K562 (cell line): ENCODE results near the gene OR4N5. TPM values are rescaled to one million over a fixed set of nuclear protein-coding genes. Genes with fewer than 3 reads are reported as not detected.

Experiments
- ATAC-seq: fragments of 200-7000 bp; cut with Tn5 transposase; 3 replicates; pipeline ENCODE4 v1.9.1; 2020; ENCODE audit warnings: moderate library complexity
- BruUV-seq: library from RNA; stranded (reverse); fragments of 400-500 nt; replicated peaks from 2 replicates; lab custom pipeline; 2021; lab: Mats Ljungman, UMichigan
- CTCF ChIA-PET: fragments of 300-600 bp; formaldehyde crosslinking; extraction: SDS; loops from one replicate; lab custom pipeline; 2021; ENCODE audit warnings: low intra/inter-chr PET ratio; lab: Yijun Ruan, JAX
- POLR2A ChIA-PET: fragments of 300-600, 350-650 bp; sonication (Branson Sonifier 250); formaldehyde crosslinking; extraction: SDS; loops from one replicate; lab custom pipeline; 2021; ENCODE audit warnings: antibody characterized with exemption, inconsistent platforms; lab: Yijun Ruan, JAX
- DNase-seq, 4 experiments: peaks; one replicate each; pipeline versions ENCODE4 v3.0.0 to v3.0.0-alpha.2; 2011 to 2018; ENCODE audit warnings: low spot score in 3 of 4, mixed read lengths in 3 of 4; ENCODE audit errors: extremely low read depth in 1 of 4
- FAIRE-seq: peaks from 2 replicates; lab custom pipeline; 2011; peaks lifted over from hg19 to GRCh38; lab: Jason Lieb, UNC
- H2AFZ ChIP-seq: 2 replicates; pipeline ENCODE4 v1.6.0; 2011; ENCODE audit warnings: low read depth, low read length, control low read depth, inconsistent platforms
- H3K27ac ChIP-seq: fragments of 200-600 bp; 3 replicates; pipeline ENCODE4 v1.8.0; 2011; ENCODE audit warnings: low read depth, mild to moderate bottlenecking, control low read depth, inconsistent platforms, low read length, moderate library complexity, mixed read lengths; ENCODE audit errors: extremely low read depth
- H3K27me3 ChIP-seq, 2 experiments: fragments of 300-600 bp in 1 of 2; 2 replicates in 1 of 2; 3 replicates in 1 of 2; pipeline versions ENCODE4 v1.6.0 to v1.8.0; 2011; ENCODE audit warnings: inconsistent platforms in 2 of 2, low read length in 2 of 2, mild to moderate bottlenecking in 1 of 2, mixed read lengths in 1 of 2, moderate library complexity in 1 of 2; ENCODE audit not compliant: control insufficient read depth in 2 of 2, insufficient read depth in 2 of 2
- H3K36me3 ChIP-seq: fragments of 300-600 bp; 3 replicates; pipeline ENCODE4 v1.8.0; 2011; ENCODE audit warnings: mild to moderate bottlenecking, low read length, inconsistent platforms; ENCODE audit not compliant: control insufficient read depth, insufficient read depth
- H3K4me1 ChIP-seq, 2 experiments: fragments of 200-600 bp in 1 of 2; replicated peaks in 1 of 2; 2 replicates in 1 of 2; 3 replicates in 1 of 2; pipeline versions ENCODE4 v1.5.1 to v1.8.0; 2011; ENCODE audit warnings: inconsistent platforms in 2 of 2, low read length in 2 of 2, mild to moderate bottlenecking in 1 of 2, mixed read lengths in 1 of 2, moderate library complexity in 1 of 2; ENCODE audit not compliant: control insufficient read depth in 2 of 2, insufficient read depth in 2 of 2
- H3K4me2 ChIP-seq: 2 replicates; pipeline ENCODE4 v1.6.1; 2011; ENCODE audit warnings: low read length, control low read depth, inconsistent platforms, mixed read lengths; ENCODE audit not compliant: insufficient read depth
- H3K4me3 ChIP-seq: fragments of 200-600 bp; sonication (generic), shearing (Covaris generic); 2 replicates; pipeline ENCODE4 v1.5.1; 2016; ENCODE audit warnings: control low read depth, inconsistent platforms
- H3K79me2 ChIP-seq: fragments of 200-600 bp; 3 replicates; pipeline ENCODE4 v1.8.0; 2011; ENCODE audit warnings: low read length, inconsistent platforms; ENCODE audit not compliant: control insufficient read depth, insufficient read depth
- H3K9ac ChIP-seq, 2 experiments: 2 replicates each; pipeline versions ENCODE4 v1.6.0 to v1.6.1; 2011; ENCODE audit warnings: low read depth in 2 of 2, low read length in 2 of 2, control low read depth in 1 of 2, inconsistent platforms in 1 of 2, mild to moderate bottlenecking in 1 of 2, mixed read lengths in 1 of 2; ENCODE audit not compliant: insufficient read depth in 1 of 2
- H3K9me1 ChIP-seq: one replicate; pipeline ENCODE4 v1.6.0; 2011; ENCODE audit warnings: inconsistent platforms, mild to moderate bottlenecking, low read length, moderate library complexity; ENCODE audit not compliant: control insufficient read depth, insufficient read depth
- H3K9me3 ChIP-seq: replicated peaks from 2 replicates; pipeline ENCODE4 v1.5.1; 2011; ENCODE audit warnings: low read depth, low read length, inconsistent platforms; ENCODE audit not compliant: control insufficient read depth, insufficient read depth
- H4K20me1 ChIP-seq: replicated peaks from 2 replicates; pipeline ENCODE4 v1.6.1; 2011; ENCODE audit warnings: low read length, inconsistent platforms, mixed read lengths; ENCODE audit not compliant: control insufficient read depth, insufficient read depth
- BRF1 ChIP-seq: IDR thresholded peaks from 3 replicates; pipeline ENCODE4 v1.6.1; 2011; ENCODE audit warnings: borderline replicate concordance, mild to moderate bottlenecking; ENCODE audit not compliant: insufficient read length; ENCODE audit errors: extremely low read depth
- CBX1 ChIP-seq: sonication (generic); IDR thresholded peaks from 2 replicates; pipeline ENCODE4 v1.6.1; 2016; ENCODE audit warnings: antibody characterized with exemption, low read depth, mild to moderate bottlenecking
- CBX3 ChIP-seq, 2 experiments: IDR thresholded peaks; 1 replicate in 1 of 2; 2 replicates in 1 of 2; pipeline ENCODE4 v1.6.1; 2012; ENCODE audit warnings: inconsistent platforms in 2 of 2, low read length in 2 of 2, borderline replicate concordance in 1 of 2, control low read depth in 1 of 2
- CBX5 ChIP-seq: IDR thresholded peaks from 2 replicates; pipeline ENCODE4 v1.6.1; 2014; ENCODE audit warnings: low read depth, borderline replicate concordance
- EP300 ChIP-seq: IDR thresholded peaks from 2 replicates; pipeline ENCODE4 v1.6.1; 2012; ENCODE audit warnings: low read length, improper control_type of control experiment
- TRIM24 ChIP-seq, 2 experiments: fragments of 450-650 bp; IDR thresholded peaks; 2 replicates each; pipeline ENCODE4 v1.6.1; 2016
- TRIM28 ChIP-seq: fragments of 450-650 bp; IDR thresholded peaks from 2 replicates; pipeline ENCODE4 v1.6.1; 2017
- ZNF584 ChIP-seq: fragments of 200-800 bp; sonication (Bioruptor generic); IDR thresholded peaks from 2 replicates; pipeline ENCODE4 v1.6.1; 2016; ENCODE audit warnings: low read depth, mild to moderate bottlenecking, missing genetic modification characterization, missing compliant biosample characterization
- WGBS: fragments of 100-300 bp; shearing (Covaris generic); methylation state at CpG from one replicate; pipeline ENCODE4 v1.1.6; 2016; ENCODE audit warnings: low coverage, mixed read lengths; ENCODE audit not compliant: insufficient coverage; ENCODE audit errors: missing lambda C conversion rate; 5-methylcytosine and 5-hydroxymethylcytosine counted together
- in situ Hi-C: fragments of 300-500 bp; cut with MboI; formaldehyde crosslinking; loops from 4 replicates; pipeline ENCODE4 v1.15.0; 2018; ENCODE audit warnings: inconsistent platforms, mixed read lengths
- intact Hi-C: fragments of 100-400 bp; cut with micrococcal nuclease; formaldehyde crosslinking; loops from 2 replicates; pipeline ENCODE4 v1.14.2; 2022
- polyA plus RNA-seq, 8 experiments: library from polyadenylated mRNA; depleted of rRNA in 4 of 8; stranded (reverse) in 5 of 8; unstranded in 3 of 8; fragments of >200 nt; fragmentation: Nextera tagmentation in 2 of 8; fragmentation: Illumina TruSeq in 1 of 8; extraction: Ambion mirVana in 2 of 8; extraction: Trizol in 1 of 8; gene quantifications; 2 replicates each; pipeline versions ENCODE4 v1.2.1 to v1.2.3, GENCODE V29; 2011 to 2014; ENCODE audit warnings: inconsistent platforms in 1 of 8, missing spikeins in 1 of 8
- total RNA-seq, 7 experiments: library from RNA; depleted of rRNA in 6 of 7; stranded (reverse); fragments of >200 nt in 6 of 7; fragmentation: Illumina TruSeq in 2 of 7; extraction: Trizol in 2 of 7; gene quantifications; 2 replicates each; pipeline versions ENCODE4 v1.2.1 to v1.2.3, GENCODE V29; 2011 to 2021; ENCODE audit warnings: low replicate concordance in 1 of 7

Gene OR4N5
- total and polyA plus RNA-seq, 9 of the 15 experiments (the other 6 are each of a cell fraction or from before 2014, with no cell fraction given) = not detected

DNA sequence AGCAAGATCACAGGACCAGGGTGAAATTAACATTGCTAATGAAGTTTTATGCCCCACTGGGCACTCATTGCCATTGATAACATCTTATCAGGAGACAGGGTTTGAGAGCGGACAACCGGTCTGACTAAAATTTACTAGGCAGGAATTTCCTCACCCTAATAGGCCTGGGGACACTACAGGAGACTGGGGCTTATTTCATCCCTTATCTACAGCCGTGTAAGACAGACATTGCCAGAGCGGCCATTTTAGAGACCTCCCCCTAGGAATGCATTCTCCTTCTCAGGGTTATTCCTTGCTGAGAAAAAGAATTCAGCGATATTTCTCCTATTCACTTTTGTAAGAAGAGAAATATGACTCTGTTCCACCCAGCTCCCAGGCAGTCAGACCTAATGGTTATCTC, 19.8 kb upstream of the OR4N5 start:
- H3K4me3 ChIP-seq = no peak overlapping the region
- no peaks in the 10 kb centered on the region for H4K20me1 ChIP-seq
- intact Hi-C loops = no loop called here
- no TSS peak for BruUV-seq
- H3K36me3 ChIP-seq = peaks cover 6% of the 10 kb centered on the region; the same call in 1 of the 3 replicates
- H3K79me2 ChIP-seq = no peaks in the 10 kb centered on the region
- H3K9me3 ChIP-seq = peaks cover 15% of the 10 kb centered on the region
- ChIA-PET POLR2A (no interaction called here), CTCF (no interaction called here)
- in situ Hi-C loops = no loop called here
- TF ChIP-seq ZNF584 (CRISPR knock-in tag) = no peak
- TF ChIP-seq CBX1 = peak; percentile 53; the same call in 1 of the 2 replicates
- TF ChIP-seq TRIM28 = 0 out of 2 replicates have a peak, but pooled peaks have one; percentile 65
- peak; percentile 92 for TF ChIP-seq CBX5
- peak in 1 of 2 experiments; percentile 90; a peak in 2 of 3 replicates for TF ChIP-seq CBX3 (IDR thresholded peaks at IDR 0.05; ENCODE audit: borderline replicate concordance in 1 of 2, low read length in 2 of 2)
- no peak for TF ChIP-seq BRF1
- TF ChIP-seq TRIM24 (IDR thresholded peaks at IDR 0.05) = peak in 1 of 2 experiments; percentile 44; a peak in 1 of 4 replicates
- peak; percentile 15; the same call in 1 of the 2 replicates for TF ChIP-seq EP300
- DNase-seq (no peak), ATAC-seq (no peak), FAIRE-seq (no peak)
- H3K27me3 ChIP-seq = no peaks in the 10 kb centered on the region
- H3K9me1 ChIP-seq = no peaks in the 10 kb centered on the region
- H3K9ac ChIP-seq = no peak overlapping the region
- no peak overlapping the region for H3K4me2 ChIP-seq
- no peak overlapping the region for H2AFZ ChIP-seq
- H3K4me1 ChIP-seq = peaks cover 0 to 20% of the 10 kb centered on the region in 2 experiments; a peak in 2 of 5 replicates
- no peak overlapping the region for H3K27ac ChIP-seq
- 71% methylated on average over 5 of the region's 5 CpGs for WGBS
